PC-9 (cell line): ENCODE data around the gene TENM4. TPM values are rescaled to one million over a fixed set of nuclear protein-coding genes. Genes with fewer than 3 reads are reported as not detected.

Experiments used
- BruUV-seq: library from RNA; stranded (reverse); fragments of 400-500 nt; replicated peaks from 2 replicates; lab custom pipeline; 2021; lab: Mats Ljungman, UMichigan
- CTCF ChIA-PET: fragments of 300-600 bp; sonication (Branson Sonifier 250); formaldehyde crosslinking; loops from one replicate; lab custom pipeline; 2022; ENCODE audit warnings: antibody characterized with exemption; lab: Charles Lee
- POLR2A ChIA-PET: fragments of 300-600 bp; sonication (Branson Sonifier 250); formaldehyde crosslinking; loops from one replicate; lab custom pipeline; 2022; ENCODE audit warnings: antibody characterized with exemption; ENCODE audit not compliant: unreplicated experiment; lab: Charles Lee
- DNase-seq, 2 experiments: peaks; one replicate each; pipeline versions ENCODE4 v3.0.0 to v3.0.0-alpha.2; 2015 to 2022; ENCODE audit warnings: mixed read lengths in 1 of 2
- H2AFZ ChIP-seq: fragments of 200-600 bp; sonication (generic); 2 replicates; pipeline ENCODE4 v1.8.1; 2017; ENCODE audit warnings: antibody characterized with exemption
- H3F3A ChIP-seq: fragments of 200-600 bp; sonication (generic); 2 replicates; pipeline ENCODE4 v1.8.1; 2017; ENCODE audit warnings: antibody characterized with exemption, mild to moderate bottlenecking, low read depth; ENCODE audit not compliant: insufficient read depth
- H3K27ac ChIP-seq: fragments of 200-600 bp; sonication (generic); 2 replicates; pipeline ENCODE4 v1.6.1; 2016; ENCODE audit warnings: mixed run types
- H3K27me3 ChIP-seq: fragments of 200-600 bp; sonication (generic); 2 replicates; pipeline ENCODE4 v1.6.1; 2016; ENCODE audit warnings: low read depth, mixed run types; ENCODE audit not compliant: insufficient read depth
- H3K36me3 ChIP-seq: fragments of 200-600 bp; sonication (generic); 2 replicates; pipeline ENCODE4 v1.6.1; 2016; ENCODE audit warnings: low read depth, mixed run types
- H3K4me1 ChIP-seq: fragments of 200-600 bp; sonication (generic); replicated peaks from 2 replicates; pipeline ENCODE4 v1.6.1; 2016; ENCODE audit warnings: mixed run types; ENCODE audit not compliant: insufficient read depth
- H3K4me2 ChIP-seq: fragments of 200-600 bp; sonication (generic); 2 replicates; pipeline ENCODE4 v1.6.1; 2017; ENCODE audit warnings: mixed run types
- H3K4me3 ChIP-seq: fragments of 200-600 bp; sonication (generic); 2 replicates; pipeline ENCODE4 v1.6.1; 2016; ENCODE audit warnings: mixed run types
- H3K79me2 ChIP-seq: fragments of 200-600 bp; sonication (generic); 2 replicates; pipeline ENCODE4 v1.6.1; 2017; ENCODE audit warnings: low read depth, mixed run types
- H3K9me2 ChIP-seq: fragments of 200-600 bp; sonication (generic); 2 replicates; pipeline ENCODE4 v1.8.1; 2017; ENCODE audit warnings: mild to moderate bottlenecking; ENCODE audit not compliant: insufficient read depth
- H3K9me3 ChIP-seq: fragments of 200-600 bp; sonication (generic); 2 replicates; pipeline ENCODE4 v1.8.1; 2016; ENCODE audit warnings: low read depth; ENCODE audit not compliant: insufficient read depth
- H4K20me1 ChIP-seq: fragments of 200-600 bp; sonication (generic); 2 replicates; pipeline ENCODE4 v1.8.1; 2017; ENCODE audit not compliant: insufficient read depth
- CTCF ChIP-seq: fragments of 200-600 bp; sonication (generic); conservative IDR thresholded peaks from 2 replicates; pipeline ENCODE4 v1.6.1; 2017; ENCODE audit warnings: mixed run types, antibody characterized with exemption, mild to moderate bottlenecking, moderate library complexity
- EZH2 ChIP-seq: fragments of 200-600 bp; sonication (generic); IDR thresholded peaks from 2 replicates; pipeline ENCODE4 v1.8.0; 2017; ENCODE audit warnings: antibody characterized with exemption, low read depth
- intact Hi-C: fragments of 100-400 bp; cut with micrococcal nuclease; formaldehyde crosslinking; loops from one replicate; pipeline ENCODE4 v1.10.0; 2022; ENCODE audit not compliant: unreplicated experiment
- total RNA-seq: library from RNA; stranded (reverse); gene quantifications from 2 replicates; pipeline ENCODE4 v1.2.3, GENCODE V29; 2021

Gene TENM4
- total RNA-seq, 1 experiment from 2014 or later: not detected

GRCh38 chr11:79152511-79152910 is 288.3 kb downstream of the TENM4 start:
- H3K79me2 ChIP-seq: no peaks in the 10 kb centered on the region
- no peaks in the 10 kb centered on the region for H3K36me3 ChIP-seq
- no peaks in the 10 kb centered on the region for H3K4me1 ChIP-seq
- no peak overlapping the region; the same call in 1 of the 2 replicates for H2AFZ ChIP-seq
- H4K20me1 ChIP-seq: no peaks in the 10 kb centered on the region
- no peak overlapping the region for H3K4me2 ChIP-seq
- no peaks in the 10 kb centered on the region for H3F3A ChIP-seq
- TF ChIP-seq CTCF: no peak
- no peak for TF ChIP-seq EZH2
- intact Hi-C loops: no loop called here
- BruUV-seq: no TSS peak
- no peak for DNase-seq
- peaks cover 5% of the 10 kb centered on the region; the same call in 1 of the 2 replicates for H3K27me3 ChIP-seq
- H3K27ac ChIP-seq: no peak overlapping the region
- POLR2A ChIA-PET: no interaction called here
- no peaks in the 10 kb centered on the region; the same call in 1 of the 2 replicates for H3K9me2 ChIP-seq
- H3K9me3 ChIP-seq: no peaks in the 10 kb centered on the region; the same call in 1 of the 2 replicates
- no peak overlapping the region for H3K4me3 ChIP-seq
- CTCF ChIA-PET: no interaction called here

- intact Hi-C loops: no loop called here
- H3K9me3 ChIP-seq: no peaks in the 10 kb centered on the region; the same call in 1 of the 2 replicates
Observed at GRCh38 chr11:79151396-79151795, 289.4 kb downstream of the TENM4 start.

GRCh38 chr11:79150966-79151365 is 289.9 kb downstream of the TENM4 start:
- POLR2A ChIA-PET: no interaction called here
- Histone ChIP-seq H3K79me2 (no peaks in the 10 kb centered on the region), H3F3A (no peaks in the 10 kb centered on the region), H3K4me1 (no peaks in the 10 kb centered on the region), H3K4me2 (no peak overlapping the region), H4K20me1 (no peaks in the 10 kb centered on the region), H3K4me3 (no peak overlapping the region), H3K36me3 (no peaks in the 10 kb centered on the region), H3K27ac (no peak overlapping the region), H3K9me2 (no peaks in the 10 kb centered on the region; the same call in 1 of the 2 replicates), H2AFZ (no peak overlapping the region), H3K9me3 (no peaks in the 10 kb centered on the region; the same call in 1 of the 2 replicates), H3K27me3 (peaks cover 5% of the 10 kb centered on the region; the same call in 1 of the 2 replicates)
- no TSS peak for BruUV-seq
- DNase-seq: no peak
- TF ChIP-seq EZH2: no peak
- TF ChIP-seq CTCF: no peak
- intact Hi-C loops: no loop called here
- CTCF ChIA-PET: no interaction called here

More at GRCh38 chr11:79151396-79151795, 289.4 kb downstream of the TENM4 start:
- peaks cover 5% of the 10 kb centered on the region; the same call in 1 of the 2 replicates for H3K27me3 ChIP-seq
- DNase-seq: no peak
- POLR2A ChIA-PET: no interaction called here
- H3K4me1 ChIP-seq: no peaks in the 10 kb centered on the region
- CTCF ChIA-PET: no interaction called here
- H4K20me1 ChIP-seq: no peaks in the 10 kb centered on the region
- TF ChIP-seq EZH2: no peak
- H3K4me2 ChIP-seq: no peak overlapping the region
- H3K36me3 ChIP-seq: no peaks in the 10 kb centered on the region
- H3K9me2 ChIP-seq: no peaks in the 10 kb centered on the region; the same call in 1 of the 2 replicates
- no peak overlapping the region for H3K27ac ChIP-seq
- H2AFZ ChIP-seq: no peak overlapping the region
- H3K79me2 ChIP-seq: no peaks in the 10 kb centered on the region
- H3F3A ChIP-seq: no peaks in the 10 kb centered on the region
- H3K4me3 ChIP-seq: no peak overlapping the region
- BruUV-seq: no TSS peak

- Histone ChIP-seq H3K9me3 (no peaks in the 10 kb centered on the region; the same call in 1 of the 2 replicates), H3K4me3 (no peak overlapping the region), H3K9me2 (no peaks in the 10 kb centered on the region; the same call in 1 of the 2 replicates), H3F3A (no peaks in the 10 kb centered on the region), H3K27me3 (peaks cover 5% of the 10 kb centered on the region; the same call in 1 of the 2 replicates), H3K4me1 (no peaks in the 10 kb centered on the region), H3K79me2 (no peaks in the 10 kb centered on the region), H4K20me1 (no peaks in the 10 kb centered on the region), H2AFZ (no peak overlapping the region), H3K4me2 (no peak overlapping the region), H3K27ac (no peak overlapping the region), H3K36me3 (no peaks in the 10 kb centered on the region)
- ChIA-PET POLR2A (no interaction called here), CTCF (no interaction called here)
- DNase-seq: no peak
- intact Hi-C loops: no loop called here
- no TSS peak for BruUV-seq
- TF ChIP-seq CTCF: no peak
Observed at GRCh38 chr11:79150320-79150719, 290.5 kb downstream of the TENM4 start.
